Activated T-cell treated with anti-CD3 and anti-CD28 coated beads, Interleukin-2, amount 50 U/mL, for 24 hours (primary cell): ENCODE measurements around the gene PWWP2B.

Experiments
- DNase-seq: peaks from one replicate; pipeline ENCODE4 v3.0.0-alpha.2; 2020
- H3K27ac Mint-ChIP-seq: 2 replicates; pipeline ENCODE4 v1.8.0; 2020; ENCODE audit warnings: mild to moderate bottlenecking, mixed read lengths
- H3K27me3 Mint-ChIP-seq: 2 replicates; pipeline ENCODE4 v1.8.0; 2020; ENCODE audit warnings: mixed read lengths
- H3K36me3 Mint-ChIP-seq: 2 replicates; pipeline ENCODE4 v1.8.0; 2020; ENCODE audit warnings: low read depth, mixed read lengths
- H3K4me1 Mint-ChIP-seq: 2 replicates; pipeline ENCODE4 v1.8.0; 2020; ENCODE audit warnings: low read depth, mixed read lengths
- H3K4me3 Mint-ChIP-seq: 2 replicates; pipeline ENCODE4 v1.8.0; 2020; ENCODE audit warnings: mild to moderate bottlenecking, moderate library complexity, mixed read lengths
- H3K9me3 Mint-ChIP-seq: 2 replicates; pipeline ENCODE4 v1.8.0; 2020; ENCODE audit warnings: mixed read lengths

Gene PWWP2B

DNA sequence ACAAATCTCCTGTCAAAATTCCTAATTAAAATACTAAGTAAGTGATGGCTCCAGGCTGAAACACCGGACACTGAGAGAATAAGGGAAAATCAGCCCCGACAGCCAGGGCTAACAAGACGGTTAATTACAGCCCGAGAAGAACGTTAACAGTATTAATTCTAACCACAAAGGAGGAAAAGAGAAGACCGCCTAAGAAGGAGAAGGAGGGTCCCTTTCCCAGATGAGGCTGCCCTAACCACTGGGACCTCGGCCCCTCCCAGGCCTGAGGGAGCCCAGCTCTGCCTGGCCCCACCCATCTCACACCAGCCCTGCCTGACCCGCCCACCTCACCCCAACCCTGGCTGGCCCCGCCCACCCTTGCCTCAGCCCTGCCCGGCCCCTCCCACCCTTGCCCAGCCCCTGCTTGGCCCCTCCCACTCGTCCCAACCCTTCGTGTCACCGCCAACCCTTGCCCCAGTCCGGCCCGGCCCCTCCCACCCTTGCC is 51.3 kb downstream of the PWWP2B start:
- Mint-ChIP-seq H3K27ac (peak overlapping the region; percentile 98), H3K4me3 (no peak overlapping the region), H3K36me3 (no peaks in the 10 kb centered on the region), H3K27me3 (no peaks in the 10 kb centered on the region), H3K9me3 (no peaks in the 10 kb centered on the region), H3K4me1 (peaks cover 44% of the 10 kb centered on the region)
- peak; percentile 56 for DNase-seq

DNA sequence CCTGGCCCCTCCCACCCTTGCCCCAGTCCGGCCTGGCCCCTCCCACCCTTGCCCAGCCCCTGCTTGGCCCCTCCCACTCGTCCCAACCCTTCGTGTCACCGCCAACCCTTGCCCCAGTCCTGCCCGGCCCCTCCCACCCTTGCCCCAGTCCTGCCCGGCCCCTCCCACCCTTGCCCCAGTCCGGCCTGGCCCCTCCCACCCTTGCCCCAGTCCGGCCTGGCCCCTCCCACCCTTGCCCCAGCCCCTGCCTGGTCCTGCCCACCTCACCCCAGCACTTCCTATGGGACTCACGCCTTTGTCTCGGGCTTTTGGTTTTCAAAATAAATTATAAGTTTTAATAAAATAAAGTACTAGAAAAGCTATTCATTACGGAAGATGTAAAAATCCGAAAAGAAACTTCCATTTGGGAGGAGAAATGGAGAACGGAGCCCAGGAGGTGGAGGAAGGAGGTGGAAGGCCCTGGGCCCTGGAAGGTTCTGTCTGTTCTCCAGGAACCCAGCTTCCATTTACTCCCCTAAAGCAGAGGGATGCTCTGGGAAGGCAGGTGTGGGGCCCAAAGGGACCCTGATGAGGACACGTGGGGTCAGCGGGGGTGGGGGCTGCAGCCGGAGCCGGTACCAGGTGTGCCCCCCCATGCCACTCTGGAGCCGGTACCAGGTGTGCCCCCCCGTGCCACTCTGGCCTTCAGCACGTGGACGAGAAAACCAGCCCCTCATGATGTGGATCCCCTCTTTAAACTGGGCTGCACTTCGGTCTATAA is 52.2 kb downstream of the PWWP2B start:
- no peak for DNase-seq
- no peak overlapping the region for H3K27ac Mint-ChIP-seq
- peaks cover 44% of the 10 kb centered on the region for H3K4me1 Mint-ChIP-seq

DNA sequence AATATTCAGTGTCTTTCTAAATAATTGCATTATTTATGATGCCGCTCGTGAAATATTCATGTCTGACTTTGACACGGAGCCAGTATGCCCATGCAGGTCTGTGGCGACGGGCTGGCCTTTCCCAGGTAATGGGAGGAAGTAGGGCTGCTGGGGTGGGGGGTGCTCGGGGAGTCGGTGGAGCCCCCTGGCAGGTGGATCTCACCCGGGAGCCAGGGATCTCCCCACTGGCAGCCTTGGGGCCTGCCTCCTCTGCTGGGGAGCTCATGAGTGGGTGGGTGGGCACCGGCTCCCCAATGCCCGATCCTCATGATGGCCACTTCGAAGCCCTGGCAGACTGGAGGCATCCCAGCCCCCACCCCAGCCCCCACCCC is 52.8 kb downstream of the PWWP2B start:
- H3K27me3 Mint-ChIP-seq, result no peaks in the 10 kb centered on the region
- H3K36me3 Mint-ChIP-seq, result no peaks in the 10 kb centered on the region
- DNase-seq, result no peak
- H3K4me1 Mint-ChIP-seq, result peaks cover 41% of the 10 kb centered on the region
- no peak overlapping the region for H3K27ac Mint-ChIP-seq
- H3K4me3 Mint-ChIP-seq, result no peak overlapping the region
- H3K9me3 Mint-ChIP-seq, result no peaks in the 10 kb centered on the region

More for the DNA sequence above, 52.2 kb downstream of the PWWP2B start:
- Mint-ChIP-seq H3K36me3 (no peaks in the 10 kb centered on the region), H3K27me3 (no peaks in the 10 kb centered on the region), H3K9me3 (no peaks in the 10 kb centered on the region), H3K4me3 (no peak overlapping the region)

DNA sequence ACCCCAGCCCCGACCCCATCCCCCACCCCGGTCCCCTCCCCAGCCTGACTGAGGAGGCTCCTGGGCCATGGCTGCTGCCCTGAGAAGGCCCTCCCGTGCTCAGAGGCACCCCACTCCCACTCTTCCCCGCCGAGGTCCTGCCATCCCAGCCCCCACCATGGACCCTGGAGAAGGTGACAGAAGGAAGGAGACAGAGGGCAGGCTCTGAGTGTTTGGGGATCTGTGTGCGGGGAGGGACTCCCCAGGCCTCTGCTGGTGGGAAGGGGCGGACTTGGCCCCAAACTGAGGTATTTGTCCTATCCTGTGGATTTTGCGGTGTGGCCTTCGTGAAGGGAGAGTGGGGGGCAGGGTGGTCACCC is 53.4 kb downstream of the PWWP2B start:
- no peaks in the 10 kb centered on the region for H3K36me3 Mint-ChIP-seq
- no peak overlapping the region for H3K27ac Mint-ChIP-seq
- H3K4me1 Mint-ChIP-seq, result peaks cover 37% of the 10 kb centered on the region
- H3K9me3 Mint-ChIP-seq, result no peaks in the 10 kb centered on the region
- H3K27me3 Mint-ChIP-seq, result no peaks in the 10 kb centered on the region
- H3K4me3 Mint-ChIP-seq, result no peak overlapping the region
- no peak for DNase-seq

DNA sequence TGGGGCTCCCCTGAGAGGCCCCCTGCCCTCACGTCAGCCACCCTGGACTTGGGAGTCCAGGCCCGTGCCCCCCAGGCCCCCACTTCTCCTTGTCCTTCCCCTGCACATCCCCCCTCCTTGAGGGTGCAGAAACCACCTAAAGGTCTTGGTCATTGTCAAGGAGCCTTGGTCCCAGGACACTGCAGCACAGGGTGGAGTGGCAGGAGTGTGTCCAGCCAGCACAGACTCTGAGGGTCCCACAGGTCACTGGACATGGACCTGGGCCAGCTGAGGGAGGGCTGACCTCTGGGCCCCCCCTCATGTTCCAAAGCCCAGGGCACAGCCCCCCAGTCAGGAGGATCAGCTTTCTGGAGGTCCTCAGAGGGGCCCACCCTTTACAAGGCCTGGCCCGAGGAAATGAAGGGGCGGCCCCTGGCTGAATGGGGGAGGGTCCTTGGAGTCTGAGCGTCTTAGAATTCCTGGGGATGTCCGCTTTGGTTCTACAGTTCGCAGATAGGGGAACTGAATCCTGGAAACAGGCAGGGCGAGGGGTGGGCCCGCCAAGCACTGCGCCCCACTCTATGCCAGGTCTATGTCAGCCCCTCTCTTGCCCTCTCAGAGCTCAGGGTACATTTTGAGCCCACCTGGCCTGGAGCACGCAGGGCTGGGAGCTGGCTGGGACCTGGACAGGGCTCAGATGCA is 54.0 kb downstream of the PWWP2B start:
- no peak for DNase-seq
- Mint-ChIP-seq H3K9me3 (no peaks in the 10 kb centered on the region), H3K4me1 (peaks cover 35% of the 10 kb centered on the region), H3K36me3 (no peaks in the 10 kb centered on the region), H3K27ac (no peak overlapping the region), H3K4me3 (no peak overlapping the region), H3K27me3 (no peaks in the 10 kb centered on the region)

DNA sequence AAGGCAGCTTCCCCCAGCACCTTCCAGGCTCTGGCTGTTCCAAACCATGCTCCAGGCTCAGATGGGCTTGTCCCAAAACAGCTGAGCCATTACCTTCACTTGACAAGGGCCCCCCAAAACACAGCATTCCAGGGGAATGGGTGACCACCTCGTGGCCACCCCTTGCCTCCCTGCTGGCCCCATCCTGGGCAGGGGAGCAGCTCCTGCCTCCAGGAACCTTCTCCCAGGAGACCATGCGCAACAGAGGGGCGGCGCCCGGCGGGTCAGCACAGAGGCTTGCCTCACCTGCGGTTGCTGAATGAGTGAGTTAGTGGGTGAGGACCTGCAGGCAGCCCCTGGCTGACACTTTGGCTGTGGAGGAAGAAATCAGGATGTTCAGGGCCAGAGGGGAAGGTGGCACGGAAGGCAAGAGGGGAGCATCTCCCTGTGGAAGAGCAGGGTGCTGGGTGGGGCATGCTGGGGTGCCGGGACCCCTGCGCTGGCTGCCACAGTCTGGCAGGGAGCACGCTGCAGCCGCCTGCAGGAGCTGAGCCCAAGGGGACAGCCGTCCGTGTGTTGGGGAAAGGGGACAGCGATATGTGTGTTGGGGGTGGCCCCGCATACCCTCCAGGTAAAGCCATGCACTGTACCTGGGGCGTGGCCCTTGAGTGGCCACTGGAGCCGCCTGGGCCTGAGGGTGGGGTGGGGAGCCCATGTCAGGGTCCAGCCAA is 54.7 kb downstream of the PWWP2B start:
- no peaks in the 10 kb centered on the region for H3K36me3 Mint-ChIP-seq
- peaks cover 30% of the 10 kb centered on the region for H3K4me1 Mint-ChIP-seq
- H3K27me3 Mint-ChIP-seq, result no peaks in the 10 kb centered on the region
- H3K27ac Mint-ChIP-seq, result peak overlapping the region; percentile 67
- no peaks in the 10 kb centered on the region for H3K9me3 Mint-ChIP-seq
- no peak overlapping the region for H3K4me3 Mint-ChIP-seq
- DNase-seq, result no peak

DNA sequence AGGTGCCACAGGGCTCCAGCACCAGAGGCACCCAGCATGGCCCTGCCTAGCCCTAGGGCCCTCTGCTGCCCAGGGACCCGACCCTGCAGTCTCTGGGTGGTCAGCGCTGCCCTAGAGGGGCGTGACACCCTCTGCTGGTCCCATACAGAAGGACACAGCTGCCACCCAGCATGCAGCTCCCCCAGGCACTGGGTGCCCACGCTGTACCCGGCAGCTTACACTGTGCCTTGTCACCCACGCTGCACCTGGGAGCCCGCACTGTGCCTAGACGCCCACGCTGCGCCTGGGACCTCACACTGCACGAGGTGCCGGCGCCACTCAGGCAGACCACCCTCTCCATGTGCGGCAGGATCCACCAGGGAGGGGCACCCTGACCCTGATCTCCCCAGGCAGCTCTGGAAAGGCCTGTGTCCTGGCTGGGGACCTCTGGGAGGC is 55.2 kb downstream of the PWWP2B start:
- no peaks in the 10 kb centered on the region for H3K27me3 Mint-ChIP-seq
- no peaks in the 10 kb centered on the region for H3K36me3 Mint-ChIP-seq
- no peak overlapping the region for H3K4me3 Mint-ChIP-seq
- peak; percentile 66 for DNase-seq
- H3K4me1 Mint-ChIP-seq, result peaks cover 26% of the 10 kb centered on the region
- H3K27ac Mint-ChIP-seq, result no peak overlapping the region
- H3K9me3 Mint-ChIP-seq, result no peaks in the 10 kb centered on the region

DNA sequence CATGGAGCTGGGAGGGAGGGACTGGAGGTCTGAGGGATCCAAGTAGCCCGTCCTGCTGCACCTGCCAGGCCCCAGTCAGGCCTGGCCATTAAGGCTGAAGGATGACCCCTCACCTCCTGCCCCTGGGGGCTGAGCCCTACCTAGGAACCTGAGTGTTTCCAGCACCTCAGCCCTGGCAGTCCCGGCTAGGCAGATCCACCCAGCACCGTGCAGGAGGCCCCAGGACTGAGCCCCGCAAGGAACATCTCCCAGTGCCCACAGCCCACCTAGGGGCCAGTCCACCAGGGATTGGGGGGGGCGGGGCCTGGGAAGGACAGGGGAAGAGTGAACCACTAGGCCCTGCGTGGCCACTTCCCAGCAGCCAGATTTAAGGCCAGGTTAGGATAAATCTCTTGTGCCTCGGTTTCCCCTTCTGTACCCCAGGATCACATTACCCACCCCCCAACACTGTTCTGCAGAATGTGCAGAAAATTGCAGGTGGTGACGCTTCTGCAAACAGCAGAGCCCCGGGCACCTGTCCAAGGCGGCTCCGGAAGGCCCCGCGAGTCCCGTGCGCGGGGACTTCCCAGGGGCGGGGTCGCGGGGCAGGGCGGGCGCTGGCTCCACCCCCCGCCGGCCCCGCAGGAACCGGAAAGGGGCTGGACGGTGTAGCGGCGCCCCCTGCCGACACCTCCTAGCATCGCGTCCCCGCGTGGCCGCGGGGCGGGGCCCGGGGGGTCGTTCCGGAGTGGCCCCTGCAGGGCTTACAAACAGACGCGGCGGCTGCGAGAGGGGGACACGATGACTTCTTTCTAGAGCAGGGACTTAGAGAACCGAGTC is 55.9 kb downstream of the PWWP2B start:
- H3K27me3 Mint-ChIP-seq, result no peaks in the 10 kb centered on the region
- peaks cover 20% of the 10 kb centered on the region for H3K4me1 Mint-ChIP-seq
- peak; percentile 96 for DNase-seq
- peak overlapping the region; percentile 35 for H3K4me3 Mint-ChIP-seq
- peak overlapping the region; percentile 61 for H3K27ac Mint-ChIP-seq
- no peaks in the 10 kb centered on the region for H3K9me3 Mint-ChIP-seq
- no peaks in the 10 kb centered on the region for H3K36me3 Mint-ChIP-seq

DNA sequence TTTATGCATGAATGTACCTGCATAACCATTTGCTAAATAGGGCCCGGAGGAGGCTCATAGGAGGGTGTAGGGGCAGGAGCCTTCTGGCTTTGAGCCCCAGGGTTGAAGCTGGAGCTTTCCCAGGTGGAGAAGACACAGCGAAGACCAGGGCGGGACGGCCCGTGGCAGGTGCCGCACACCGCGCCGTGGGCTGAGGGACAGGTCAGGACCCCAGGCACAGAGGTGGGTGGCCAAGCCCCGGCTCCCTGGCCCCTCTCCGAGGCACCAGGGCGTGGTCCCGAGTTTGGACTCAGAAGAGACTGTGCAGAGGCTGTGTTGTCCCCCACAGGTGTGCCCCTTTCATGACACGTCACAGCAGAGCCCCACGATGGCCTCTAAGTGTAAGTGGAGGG is 56.5 kb downstream of the PWWP2B start:
- no peaks in the 10 kb centered on the region for H3K27me3 Mint-ChIP-seq
- no peak overlapping the region for H3K27ac Mint-ChIP-seq
- no peaks in the 10 kb centered on the region for H3K36me3 Mint-ChIP-seq
- H3K4me3 Mint-ChIP-seq, result no peak overlapping the region
- H3K9me3 Mint-ChIP-seq, result no peaks in the 10 kb centered on the region
- DNase-seq, result no peak
- peaks cover 16% of the 10 kb centered on the region for H3K4me1 Mint-ChIP-seq

DNA sequence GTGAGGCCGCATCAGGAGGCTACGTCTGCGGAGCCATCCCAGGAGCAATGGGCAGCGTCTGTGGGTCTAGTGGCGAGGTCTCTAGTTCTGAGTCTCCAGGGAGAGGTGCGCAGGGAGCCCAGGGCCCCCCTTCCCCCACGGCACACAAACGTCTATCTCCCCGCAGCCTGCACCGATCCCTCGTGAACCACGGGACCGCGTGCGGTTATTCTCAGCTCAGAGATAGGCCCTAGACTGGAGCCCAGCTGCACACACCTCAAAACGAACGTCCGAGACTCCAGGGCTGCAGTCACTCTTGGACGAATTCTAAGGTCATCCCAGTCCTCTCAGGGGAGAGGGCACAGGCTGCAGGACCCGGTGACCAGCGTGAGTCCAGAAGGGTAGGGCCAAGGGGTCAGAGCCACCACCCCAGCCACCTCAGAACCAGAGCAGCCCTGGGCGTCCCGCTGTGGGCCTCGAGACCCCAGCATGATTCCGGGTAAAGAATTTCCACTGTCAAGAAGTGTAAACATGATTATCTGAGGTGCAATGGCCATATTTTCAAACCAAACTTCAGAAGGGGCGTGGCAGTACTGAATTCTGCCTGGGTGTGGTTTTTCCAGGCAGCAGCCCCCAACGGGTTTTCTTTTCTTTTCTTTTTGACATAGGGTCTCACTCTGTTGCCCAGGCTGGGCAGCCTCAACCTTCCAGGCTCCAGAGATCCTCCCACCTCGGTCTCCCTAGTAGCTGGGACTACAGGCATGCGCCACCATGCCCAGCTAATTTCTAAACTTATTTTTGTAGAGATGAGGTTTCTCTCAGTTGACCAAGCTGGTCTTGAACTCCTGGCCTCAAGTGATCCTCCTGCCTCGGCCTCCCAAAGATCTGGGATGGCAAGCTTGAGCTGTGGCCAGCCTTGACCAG is 57.5 kb downstream of the PWWP2B start:
- Mint-ChIP-seq H3K36me3 (no peaks in the 10 kb centered on the region), H3K27me3 (no peaks in the 10 kb centered on the region), H3K4me1 (peaks cover 18% of the 10 kb centered on the region), H3K27ac (no peak overlapping the region), H3K4me3 (no peak overlapping the region), H3K9me3 (no peaks in the 10 kb centered on the region)
- DNase-seq, result no peak

DNA sequence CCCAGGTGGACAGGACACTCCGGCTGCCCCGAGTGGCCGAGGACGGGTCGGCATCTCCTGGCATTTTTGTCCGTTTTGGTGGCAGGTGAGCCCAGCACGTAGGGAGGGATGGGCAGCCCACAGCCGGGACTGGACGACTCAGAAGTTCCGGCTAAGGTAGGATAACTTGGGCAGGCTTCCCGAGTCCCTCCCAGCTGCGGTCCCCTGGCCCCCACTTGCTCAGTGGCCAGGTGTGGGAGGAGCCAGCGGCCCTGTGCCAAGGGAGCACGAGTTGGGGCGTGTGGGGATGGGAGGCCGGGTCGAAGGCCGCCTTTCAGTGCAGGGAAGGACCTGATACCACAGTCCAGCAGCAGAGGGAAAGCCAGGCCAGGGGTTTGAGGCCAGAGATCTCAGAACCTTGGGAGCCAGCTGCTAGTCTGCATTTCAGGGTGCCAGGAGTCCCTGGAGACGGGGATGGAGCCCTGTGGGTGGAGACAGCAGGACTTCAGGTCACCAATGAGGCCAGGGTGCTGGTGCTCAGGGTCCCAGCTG is 58.5 kb downstream of the PWWP2B start:
- H3K9me3 Mint-ChIP-seq, result no peaks in the 10 kb centered on the region
- H3K36me3 Mint-ChIP-seq, result no peaks in the 10 kb centered on the region
- no peak for DNase-seq
- H3K4me1 Mint-ChIP-seq, result peaks cover 18% of the 10 kb centered on the region
- no peaks in the 10 kb centered on the region for H3K27me3 Mint-ChIP-seq
- H3K4me3 Mint-ChIP-seq, result no peak overlapping the region
- H3K27ac Mint-ChIP-seq, result no peak overlapping the region

DNA sequence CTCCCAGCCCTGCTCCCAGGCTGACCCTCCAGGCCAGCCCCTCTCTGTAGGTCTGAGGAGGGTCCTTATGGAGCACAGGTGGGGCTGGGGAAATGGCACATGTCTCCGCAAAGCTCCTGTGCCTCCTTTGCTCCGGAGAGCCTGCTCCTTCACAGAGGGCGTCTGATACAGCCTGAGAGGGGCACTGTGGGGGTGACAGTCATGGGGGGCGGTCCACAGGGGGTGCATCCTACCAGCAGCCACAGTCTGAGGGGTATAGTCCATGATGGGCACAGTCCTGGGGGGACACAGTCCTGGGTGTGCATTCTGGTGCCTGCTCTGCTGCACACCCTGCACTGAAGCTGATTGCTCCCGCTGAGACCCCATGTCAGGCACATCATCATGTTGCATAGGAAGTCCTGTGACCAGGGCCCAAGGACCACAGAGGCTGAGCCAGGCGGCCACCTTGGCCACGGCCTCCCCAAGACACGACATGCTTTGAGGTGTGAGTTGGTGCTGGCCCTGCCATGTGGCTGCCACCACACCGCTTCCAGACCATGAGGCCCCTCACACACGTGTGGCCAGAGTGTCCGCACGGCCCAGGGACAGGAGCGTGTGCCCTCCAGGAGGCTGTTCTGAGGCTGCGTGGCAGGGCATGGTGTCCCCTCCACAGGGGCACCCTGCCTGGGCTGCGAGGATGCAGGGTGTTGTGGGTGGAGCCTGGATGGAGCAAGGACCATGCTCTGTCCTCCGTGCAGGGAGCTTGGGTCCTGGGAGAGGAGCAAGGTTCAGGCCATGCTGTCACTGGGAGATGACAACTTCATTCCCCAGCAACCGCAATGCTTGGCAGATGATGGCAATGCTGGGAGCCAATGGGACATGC is 59.2 kb downstream of the PWWP2B start:
- Mint-ChIP-seq H3K4me1 (peaks cover 18% of the 10 kb centered on the region), H3K9me3 (no peaks in the 10 kb centered on the region), H3K27me3 (no peaks in the 10 kb centered on the region), H3K36me3 (no peaks in the 10 kb centered on the region), H3K27ac (no peak overlapping the region), H3K4me3 (no peak overlapping the region)
- DNase-seq, result no peak

DNA sequence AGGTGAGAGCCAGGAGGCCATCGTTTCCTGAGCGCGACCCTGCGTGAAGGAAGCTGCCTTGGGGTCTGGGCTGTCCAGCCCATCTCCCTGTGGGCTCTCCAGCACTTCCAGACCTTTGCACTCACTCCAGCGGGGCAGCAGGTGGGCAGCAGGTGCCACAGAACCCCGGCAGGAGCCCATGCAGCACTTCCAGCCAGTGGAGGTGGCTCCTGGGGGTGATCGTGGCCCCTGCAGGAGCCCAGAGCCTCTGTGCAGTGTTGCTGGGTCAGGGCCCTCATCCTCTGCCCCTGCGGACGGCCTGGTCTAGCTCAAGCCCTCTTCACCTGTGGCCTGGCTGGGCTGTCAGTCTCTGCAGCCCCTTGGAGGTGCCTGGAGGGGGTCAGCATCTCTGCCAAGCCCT is 59.9 kb downstream of the PWWP2B start:
- Mint-ChIP-seq H3K4me3 (no peak overlapping the region), H3K4me1 (peaks cover 12% of the 10 kb centered on the region), H3K9me3 (no peaks in the 10 kb centered on the region), H3K27ac (no peak overlapping the region), H3K27me3 (no peaks in the 10 kb centered on the region), H3K36me3 (no peaks in the 10 kb centered on the region)
- DNase-seq, result no peak
